ENCODE data around the gene ZNF665. TPM values are rescaled to one million over a fixed set of nuclear protein-coding genes. Genes with fewer than 3 reads are reported as not detected.
"Not testable (repeated sequence)": the region's sequence is repeated elsewhere in the genome, so short reads cannot be mapped to it uniquely, and the experiment has no call there.

Gene ZNF665
- 6.2 TPM for total RNA-seq

- peak in 2 of 3 donors; percentile 90 to 95 for DNase-seq (ENCODE audit: low read depth in 2 of 3, low spot score in 2 of 3)
Measured at GRCh38 chr19:53192771-53193534, at the start of gene ZNF665. Gene ZNF665, minus strand, starts transcription at chr19:53193358. Its CDS starts 10,460 bp downstream, at chr19:53182898.

- DNase-seq (ENCODE audit: low read depth in 2 of 3, low spot score in 2 of 3): no peak
Measured at GRCh38 chr19:53237114-53237777, 44.1 kb upstream of the ZNF665 start.

GRCh38 chr19:53224606-53225005, 31.4 kb upstream of the ZNF665 start:
- no peak for DNase-seq (ENCODE audit: low read depth in 2 of 3, low spot score in 2 of 3)

GRCh38 chr19:53222716-53223115, 29.6 kb upstream of the ZNF665 start:
- not testable (repeated sequence) for DNase-seq (ENCODE audit: low read depth in 2 of 3, low spot score in 2 of 3)

GRCh38 chr19:53212703-53213320, 19.7 kb upstream of the ZNF665 start:
- DNase-seq (ENCODE audit: low read depth in 2 of 3, low spot score in 2 of 3): no peak

- not testable (repeated sequence) for DNase-seq (ENCODE audit: low read depth in 2 of 3, low spot score in 2 of 3)
Measured at GRCh38 chr19:53211554-53211953, 18.4 kb upstream of the ZNF665 start.

- DNase-seq (ENCODE audit: low read depth in 2 of 3, low spot score in 2 of 3): peak; percentile 74 to 97 (median 96)
Measured at GRCh38 chr19:53196777-53197396, 3.7 kb upstream of the ZNF665 start.

- DNase-seq (ENCODE audit: low read depth in 2 of 3, low spot score in 2 of 3): peak; percentile 42 to 90 (median 80)
Measured at GRCh38 chr19:53195265-53195903, 2.2 kb upstream of the ZNF665 start.

- DNase-seq (ENCODE audit: low read depth in 2 of 3, low spot score in 2 of 3): no peak
Measured at GRCh38 chr19:53193535-53194222, 521 bp upstream of the ZNF665 start.

GRCh38 chr19:53190253-53190652, 2.9 kb downstream of the ZNF665 start:
- no peak for DNase-seq (ENCODE audit: low read depth in 2 of 3, low spot score in 2 of 3)

- DNase-seq (ENCODE audit: low read depth in 2 of 3, low spot score in 2 of 3): peak in 1 of 3 donors; percentile 21
Measured at GRCh38 chr19:53189691-53190198, 3.4 kb downstream of the ZNF665 start.

GRCh38 chr19:53185155-53185882, 7.8 kb downstream of the ZNF665 start:
- not testable (repeated sequence) for DNase-seq (ENCODE audit: low read depth in 2 of 3, low spot score in 2 of 3)

GRCh38 chr19:53183146-53183764, 9.9 kb downstream of the ZNF665 start:
- DNase-seq (ENCODE audit: low read depth in 2 of 3, low spot score in 2 of 3): no peak

GRCh38 chr19:53182202-53182601, 11.0 kb downstream of the ZNF665 start:
- no peak for DNase-seq (ENCODE audit: low read depth in 2 of 3, low spot score in 2 of 3)

GRCh38 chr19:53177986-53178385, 15.2 kb downstream of the ZNF665 start:
- no peak for DNase-seq (ENCODE audit: low read depth in 2 of 3, low spot score in 2 of 3)

- no peak for DNase-seq (ENCODE audit: low read depth in 2 of 3, low spot score in 2 of 3)
Measured at GRCh38 chr19:53172889-53173288, 20.3 kb downstream of the ZNF665 start.

GRCh38 chr19:53165691-53166091, 27.5 kb downstream of the ZNF665 start:
- DNase-seq (ENCODE audit: low read depth in 2 of 3, low spot score in 2 of 3): no peak

GRCh38 chr19:53161123-53161522, 32.0 kb downstream of the ZNF665 start:
- peak in 2 of 3 donors; percentile 15 to 44 for DNase-seq (ENCODE audit: low read depth in 2 of 3, low spot score in 2 of 3)

- no peak for DNase-seq (ENCODE audit: low read depth in 2 of 3, low spot score in 2 of 3)
Measured at GRCh38 chr19:53160350-53160749, 32.8 kb downstream of the ZNF665 start.

All from hematopoietic multipotent progenitor cell (in vitro differentiated cells).